MCF 10A (cell line): ENCODE measurements around the gene VSTM2B. TPM values are rescaled to one million over a fixed set of nuclear protein-coding genes. Genes with fewer than 3 reads are reported as not detected.
"Not testable (repeated sequence)": the region's sequence is repeated elsewhere in the genome, so short reads cannot be mapped to it uniquely, and the experiment has no call there.

Experiments used
- BruUV-seq: library from RNA; stranded (reverse); fragments of 400-500 nt; replicated peaks from 2 replicates; lab custom pipeline; 2021; lab: Mats Ljungman, UMichigan
- CTCF ChIA-PET: fragments of 300-600 bp; sonication (Branson Sonifier 250); formaldehyde crosslinking; extraction: SDS; loops from one replicate; lab custom pipeline; 2021; ENCODE audit warnings: antibody characterized with exemption, inconsistent platforms; lab: Yijun Ruan, JAX
- POLR2A ChIA-PET: fragments of 300-600, 350-650 bp; sonication (Branson Sonifier 250); formaldehyde crosslinking; extraction: SDS; loops from one replicate; lab custom pipeline; 2020; ENCODE audit warnings: antibody characterized with exemption, inconsistent platforms; lab: Yijun Ruan, JAX
- DNase-seq: peaks from one replicate; pipeline ENCODE4 v3.0.0-alpha.2; 2018; ENCODE audit not compliant: unreplicated experiment
- H3K27ac Mint-ChIP-seq: one replicate; pipeline ENCODE4 v1.8.0; 2022; ENCODE audit warnings: mild to moderate bottlenecking, low read depth, mixed read lengths; ENCODE audit not compliant: unreplicated experiment
- H3K27me3 Mint-ChIP-seq: one replicate; pipeline ENCODE4 v1.8.0; 2022; ENCODE audit warnings: mixed read lengths; ENCODE audit not compliant: insufficient read depth, unreplicated experiment
- H3K36me3 Mint-ChIP-seq: one replicate; pipeline ENCODE4 v1.8.0; 2022; ENCODE audit warnings: mild to moderate bottlenecking, moderate library complexity, mixed read lengths; ENCODE audit not compliant: insufficient read depth, unreplicated experiment
- H3K4me1 Mint-ChIP-seq: one replicate; pipeline ENCODE4 v1.8.0; 2022; ENCODE audit warnings: mixed read lengths; ENCODE audit not compliant: insufficient read depth, unreplicated experiment
- H3K4me3 Mint-ChIP-seq: one replicate; pipeline ENCODE4 v1.8.0; 2022; ENCODE audit warnings: mild to moderate bottlenecking, moderate library complexity, mixed read lengths; ENCODE audit not compliant: unreplicated experiment
- H3K9me3 Mint-ChIP-seq: one replicate; pipeline ENCODE4 v1.8.0; 2022; ENCODE audit warnings: mixed read lengths; ENCODE audit not compliant: unreplicated experiment
- intact Hi-C: fragments of 100-400 bp; cut with micrococcal nuclease; formaldehyde crosslinking; loops from 2 replicates; pipeline ENCODE4 v1.14.1; 2022
- total RNA-seq: library from RNA; stranded (reverse); gene quantifications from 2 replicates; pipeline ENCODE4 v1.2.3, GENCODE V29; 2022
- TF ChIP-seq, protein P1 (sequence below): fragments of 200-600 bp; IDR thresholded peaks from one replicate; pipeline ENCODE4 v1.8.0; 2022; ENCODE audit warnings: antibody characterized with exemption, mild to moderate bottlenecking; ENCODE audit not compliant: unreplicated experiment

The VSTM2B gene
- total RNA-seq, 1 experiment from 2014 or later, result not detected

GRCh38 chr19:29552454-29553280 lies 26.9 kb downstream of the VSTM2B start:
- H3K27ac Mint-ChIP-seq, result no peak overlapping the region
- no TSS peak for BruUV-seq
- no peaks in the 10 kb centered on the region for H3K4me1 Mint-ChIP-seq
- intact Hi-C loops, result no loop called here
- H3K36me3 Mint-ChIP-seq, result no peaks in the 10 kb centered on the region
- no peak overlapping the region for H3K4me3 Mint-ChIP-seq
- TF ChIP-seq, protein P1, sequence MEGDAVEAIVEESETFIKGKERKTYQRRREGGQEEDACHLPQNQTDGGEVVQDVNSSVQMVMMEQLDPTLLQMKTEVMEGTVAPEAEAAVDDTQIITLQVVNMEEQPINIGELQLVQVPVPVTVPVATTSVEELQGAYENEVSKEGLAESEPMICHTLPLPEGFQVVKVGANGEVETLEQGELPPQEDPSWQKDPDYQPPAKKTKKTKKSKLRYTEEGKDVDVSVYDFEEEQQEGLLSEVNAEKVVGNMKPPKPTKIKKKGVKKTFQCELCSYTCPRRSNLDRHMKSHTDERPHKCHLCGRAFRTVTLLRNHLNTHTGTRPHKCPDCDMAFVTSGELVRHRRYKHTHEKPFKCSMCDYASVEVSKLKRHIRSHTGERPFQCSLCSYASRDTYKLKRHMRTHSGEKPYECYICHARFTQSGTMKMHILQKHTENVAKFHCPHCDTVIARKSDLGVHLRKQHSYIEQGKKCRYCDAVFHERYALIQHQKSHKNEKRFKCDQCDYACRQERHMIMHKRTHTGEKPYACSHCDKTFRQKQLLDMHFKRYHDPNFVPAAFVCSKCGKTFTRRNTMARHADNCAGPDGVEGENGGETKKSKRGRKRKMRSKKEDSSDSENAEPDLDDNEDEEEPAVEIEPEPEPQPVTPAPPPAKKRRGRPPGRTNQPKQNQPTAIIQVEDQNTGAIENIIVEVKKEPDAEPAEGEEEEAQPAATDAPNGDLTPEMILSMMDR, result no peak
- POLR2A ChIA-PET, result no interaction called here
- no peak for DNase-seq
- CTCF ChIA-PET, result interaction anchor here (0.6 to 1.1 kb wide), 2 partner anchors 44 to 58 kb away, joined by 3 to 4 read pairs; no protein-coding TSS in a partner anchor
- H3K27me3 Mint-ChIP-seq, result no peaks in the 10 kb centered on the region
- H3K9me3 Mint-ChIP-seq, result peaks cover 34% of the 10 kb centered on the region

DNA sequence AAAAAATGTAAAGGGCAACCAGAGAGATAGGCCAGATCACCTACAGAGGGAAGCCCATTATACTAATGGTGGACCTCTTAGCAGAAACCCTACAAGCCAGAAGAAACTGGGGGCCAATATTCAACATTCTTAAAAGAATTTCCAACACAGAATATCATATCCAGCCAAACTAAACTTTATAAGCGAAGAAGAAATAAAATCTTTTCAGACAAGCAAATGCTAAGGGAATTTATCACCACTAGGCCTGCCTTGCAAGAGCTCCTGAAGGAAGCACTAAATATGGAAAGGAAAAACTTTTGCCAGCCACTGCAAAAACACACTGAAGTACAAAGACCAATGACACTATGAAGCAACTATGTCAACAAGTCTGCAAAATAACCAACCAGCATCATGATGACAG lies 28.4 kb downstream of the VSTM2B start:
- TF ChIP-seq, protein P1, result no peak
- no TSS peak for BruUV-seq
- ChIA-PET POLR2A (no interaction called here), CTCF (no interaction called here)
- Mint-ChIP-seq H3K36me3 (no peaks in the 10 kb centered on the region), H3K4me3 (no peak overlapping the region), H3K9me3 (peaks cover 43% of the 10 kb centered on the region), H3K27me3 (no peaks in the 10 kb centered on the region), H3K27ac (no peak overlapping the region), H3K4me1 (no peaks in the 10 kb centered on the region)
- intact Hi-C loops, result no loop called here
- no peak for DNase-seq

- H3K27me3 Mint-ChIP-seq, H3K36me3 Mint-ChIP-seq, CTCF ChIA-PET, DNase-seq, H3K27ac Mint-ChIP-seq, H3K4me1 Mint-ChIP-seq, H3K4me3 Mint-ChIP-seq, intact Hi-C loops, BruUV-seq: not testable (repeated sequence)
- H3K9me3 Mint-ChIP-seq, result peaks cover 38% of the 10 kb centered on the region
- POLR2A ChIA-PET, result interaction anchor here (0.6 kb wide), 1 partner anchor 93 kb away, joined by 3 read pairs; no protein-coding TSS in a partner anchor
These were observed 33.3 kb downstream of the VSTM2B start for GRCh38 chr19:29559110-29559509.

DNA sequence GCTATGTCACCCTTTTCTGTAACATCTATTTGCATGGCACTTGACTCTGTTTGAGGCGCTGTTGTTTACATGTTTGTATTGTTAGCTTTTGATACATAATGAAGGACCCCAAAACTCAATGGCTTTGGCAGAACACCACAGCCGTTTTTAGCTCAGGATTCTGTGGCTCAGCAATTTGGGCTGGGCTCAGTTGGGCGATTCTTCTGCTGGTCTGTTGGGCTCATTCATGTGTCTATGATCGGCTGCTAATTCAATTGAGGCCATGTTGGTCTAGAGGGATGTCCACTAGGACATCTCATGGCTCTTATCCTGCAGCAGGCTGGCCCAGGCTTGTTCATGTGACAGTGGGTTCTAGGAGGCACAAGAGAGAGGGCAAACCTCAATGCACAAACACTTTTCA lies 33.9 kb downstream of the VSTM2B start:
- DNase-seq, result no peak
- ChIA-PET CTCF (no interaction called here), POLR2A (interaction anchor here (0.6 kb wide), 1 partner anchor 93 kb away, joined by 3 read pairs; no protein-coding TSS in a partner anchor)
- Mint-ChIP-seq H3K4me3 (no peak overlapping the region), H3K27me3 (no peaks in the 10 kb centered on the region), H3K4me1 (no peaks in the 10 kb centered on the region), H3K9me3 (peaks cover 32% of the 10 kb centered on the region), H3K36me3 (no peaks in the 10 kb centered on the region), H3K27ac (no peak overlapping the region)
- BruUV-seq, result no TSS peak
- intact Hi-C loops, result no loop called here
- TF ChIP-seq, protein P1, result no peak
